Measurements from ENCODE around the gene HMCN2.

The HMCN2 gene

GRCh38 chr9:130366888-130367550 lies 101.5 kb downstream of the HMCN2 start:
- no peak for DNase-seq (ENCODE audit: low spot score)

GRCh38 chr9:130368631-130369103 lies 103.1 kb downstream of the HMCN2 start:
- DNase-seq (ENCODE audit: low spot score), result no peak

GRCh38 chr9:130370226-130370625 lies 104.7 kb downstream of the HMCN2 start:
- no peak for DNase-seq (ENCODE audit: low spot score)

- DNase-seq (ENCODE audit: low spot score), result no peak
Observed at GRCh38 chr9:130371196-130371966, 105.8 kb downstream of the HMCN2 start.

GRCh38 chr9:130372057-130372456 lies 106.5 kb downstream of the HMCN2 start:
- DNase-seq (ENCODE audit: low spot score), result no peak

- DNase-seq (ENCODE audit: low spot score), result no peak
Observed at GRCh38 chr9:130373679-130374325, 108.2 kb downstream of the HMCN2 start.

GRCh38 chr9:130377612-130378011 lies 112.1 kb downstream of the HMCN2 start:
- no peak for DNase-seq (ENCODE audit: low spot score)

- DNase-seq (ENCODE audit: low spot score), result no peak
Observed at GRCh38 chr9:130378875-130379648, 113.5 kb downstream of the HMCN2 start.

GRCh38 chr9:130379649-130379970 lies 114.0 kb downstream of the HMCN2 start:
- no peak for DNase-seq (ENCODE audit: low spot score)

GRCh38 chr9:130380920-130381469 lies 115.4 kb downstream of the HMCN2 start:
- no peak for DNase-seq (ENCODE audit: low spot score)

GRCh38 chr9:130381660-130382059 lies 116.1 kb downstream of the HMCN2 start:
- no peak for DNase-seq (ENCODE audit: low spot score)

GRCh38 chr9:130382096-130382495 lies 116.5 kb downstream of the HMCN2 start:
- DNase-seq (ENCODE audit: low spot score), result no peak

GRCh38 chr9:130382636-130383349 lies 117.2 kb downstream of the HMCN2 start:
- no peak for DNase-seq (ENCODE audit: low spot score)

GRCh38 chr9:130383350-130383715 lies 117.8 kb downstream of the HMCN2 start:
- no peak for DNase-seq (ENCODE audit: low spot score)

- no peak for DNase-seq (ENCODE audit: low spot score)
Observed at GRCh38 chr9:130383979-130384676, 118.6 kb downstream of the HMCN2 start.

- no peak for DNase-seq (ENCODE audit: low spot score)
Observed at GRCh38 chr9:130385257-130385656, 119.7 kb downstream of the HMCN2 start.

- DNase-seq (ENCODE audit: low spot score), result no peak
Observed at GRCh38 chr9:130387398-130387797, 121.8 kb downstream of the HMCN2 start.

GRCh38 chr9:130387905-130388304 lies 122.3 kb downstream of the HMCN2 start:
- DNase-seq (ENCODE audit: low spot score), result no peak

- no peak for DNase-seq (ENCODE audit: low spot score)
Observed at GRCh38 chr9:130390390-130390789, 124.8 kb downstream of the HMCN2 start.

- DNase-seq (ENCODE audit: low spot score), result no peak
Observed at GRCh38 chr9:130390986-130391385, 125.4 kb downstream of the HMCN2 start.

- DNase-seq (ENCODE audit: low spot score), result no peak
Observed at GRCh38 chr9:130391866-130392265, 126.3 kb downstream of the HMCN2 start.
